SK-N-SH treated with all-trans-retinoic acid at 6 μM for 48 hours (cell line): Measurements from ENCODE around the gene C3orf52.

ENCODE experiments used
- BACH2 ChIP-seq: fragments of 250-450 bp; sonication (Bioruptor Pico); IDR thresholded peaks from 2 replicates; pipeline ENCODE4 v1.9.0; 2021; ENCODE audit warnings: mild to moderate bottlenecking, borderline replicate concordance
- CSDC2 ChIP-seq: fragments of 250-450 bp; sonication (Bioruptor Pico); IDR thresholded peaks from 2 replicates; pipeline ENCODE4 v1.5.0; 2020; ENCODE audit warnings: mild to moderate bottlenecking, moderate library complexity
- TF ChIP-seq, protein P1 (sequence below): fragments of 250-450 bp; sonication (Bioruptor Pico); IDR thresholded peaks from 2 replicates; pipeline ENCODE4 v1.5.0; 2020; ENCODE audit warnings: mild to moderate bottlenecking, moderate library complexity
- TF ChIP-seq, protein P2 (sequence below): fragments of 250-450 bp; sonication (Bioruptor Pico); IDR thresholded peaks from 2 replicates; pipeline ENCODE4 v1.8.0; 2021; ENCODE audit warnings: low read depth, mild to moderate bottlenecking, moderate library complexity, borderline replicate concordance

DNA sequence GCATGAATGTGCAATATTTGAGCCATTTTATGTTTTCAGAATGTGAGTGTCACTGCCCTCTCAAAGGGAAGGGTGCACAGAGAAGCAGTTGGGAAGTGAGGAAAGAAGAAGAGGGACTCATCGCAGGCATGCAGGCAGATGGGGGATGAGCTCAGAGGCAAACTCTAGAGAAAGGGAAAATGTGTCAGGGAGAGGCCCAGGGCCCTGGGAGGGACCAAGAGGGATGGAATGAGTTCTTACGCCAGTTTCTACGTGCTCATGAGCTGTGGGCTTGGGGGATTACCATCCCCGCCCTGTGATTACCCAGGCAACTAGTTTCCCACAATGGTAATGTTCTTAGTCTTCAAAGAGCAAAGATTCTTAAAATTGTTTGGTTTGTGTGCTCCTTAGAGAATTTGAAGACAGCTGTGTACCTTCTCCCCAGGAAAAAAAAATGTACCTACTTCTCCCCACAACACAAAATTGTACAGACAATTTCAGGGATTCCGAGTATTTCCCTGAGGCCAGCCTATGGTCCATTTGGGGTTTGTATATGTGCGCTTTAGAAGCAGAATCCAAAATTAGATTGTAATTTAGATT, 29.1 kb downstream of the C3orf52 start:
- TF ChIP-seq, protein P1, sequence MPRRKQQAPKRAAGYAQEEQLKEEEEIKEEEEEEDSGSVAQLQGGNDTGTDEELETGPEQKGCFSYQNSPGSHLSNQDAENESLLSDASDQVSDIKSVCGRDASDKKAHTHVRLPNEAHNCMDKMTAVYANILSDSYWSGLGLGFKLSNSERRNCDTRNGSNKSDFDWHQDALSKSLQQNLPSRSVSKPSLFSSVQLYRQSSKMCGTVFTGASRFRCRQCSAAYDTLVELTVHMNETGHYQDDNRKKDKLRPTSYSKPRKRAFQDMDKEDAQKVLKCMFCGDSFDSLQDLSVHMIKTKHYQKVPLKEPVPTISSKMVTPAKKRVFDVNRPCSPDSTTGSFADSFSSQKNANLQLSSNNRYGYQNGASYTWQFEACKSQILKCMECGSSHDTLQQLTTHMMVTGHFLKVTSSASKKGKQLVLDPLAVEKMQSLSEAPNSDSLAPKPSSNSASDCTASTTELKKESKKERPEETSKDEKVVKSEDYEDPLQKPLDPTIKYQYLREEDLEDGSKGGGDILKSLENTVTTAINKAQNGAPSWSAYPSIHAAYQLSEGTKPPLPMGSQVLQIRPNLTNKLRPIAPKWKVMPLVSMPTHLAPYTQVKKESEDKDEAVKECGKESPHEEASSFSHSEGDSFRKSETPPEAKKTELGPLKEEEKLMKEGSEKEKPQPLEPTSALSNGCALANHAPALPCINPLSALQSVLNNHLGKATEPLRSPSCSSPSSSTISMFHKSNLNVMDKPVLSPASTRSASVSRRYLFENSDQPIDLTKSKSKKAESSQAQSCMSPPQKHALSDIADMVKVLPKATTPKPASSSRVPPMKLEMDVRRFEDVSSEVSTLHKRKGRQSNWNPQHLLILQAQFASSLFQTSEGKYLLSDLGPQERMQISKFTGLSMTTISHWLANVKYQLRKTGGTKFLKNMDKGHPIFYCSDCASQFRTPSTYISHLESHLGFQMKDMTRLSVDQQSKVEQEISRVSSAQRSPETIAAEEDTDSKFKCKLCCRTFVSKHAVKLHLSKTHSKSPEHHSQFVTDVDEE (CRISPR knock-in tag), result no peak
- TF ChIP-seq, protein P2, sequence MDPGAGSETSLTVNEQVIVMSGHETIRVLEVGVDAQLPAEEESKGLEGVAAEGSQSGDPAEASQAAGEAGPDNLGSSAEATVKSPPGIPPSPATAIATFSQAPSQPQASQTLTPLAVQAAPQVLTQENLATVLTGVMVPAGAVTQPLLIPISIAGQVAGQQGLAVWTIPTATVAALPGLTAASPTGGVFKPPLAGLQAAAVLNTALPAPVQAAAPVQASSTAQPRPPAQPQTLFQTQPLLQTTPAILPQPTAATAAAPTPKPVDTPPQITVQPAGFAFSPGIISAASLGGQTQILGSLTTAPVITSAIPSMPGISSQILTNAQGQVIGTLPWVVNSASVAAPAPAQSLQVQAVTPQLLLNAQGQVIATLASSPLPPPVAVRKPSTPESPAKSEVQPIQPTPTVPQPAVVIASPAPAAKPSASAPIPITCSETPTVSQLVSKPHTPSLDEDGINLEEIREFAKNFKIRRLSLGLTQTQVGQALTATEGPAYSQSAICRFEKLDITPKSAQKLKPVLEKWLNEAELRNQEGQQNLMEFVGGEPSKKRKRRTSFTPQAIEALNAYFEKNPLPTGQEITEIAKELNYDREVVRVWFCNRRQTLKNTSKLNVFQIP (CRISPR knock-in tag), result no peak
- no peak for TF ChIP-seq BACH2
- no peak for TF ChIP-seq CSDC2
